ENCODE results near the gene PTPRE. TPM values are rescaled to one million over a fixed set of nuclear protein-coding genes. Genes with fewer than 3 reads are reported as not detected.

The PTPRE gene
- total and polyA plus RNA-seq, 8 donors, result 6.8 to 88.7 (median 9.3) TPM

DNA sequence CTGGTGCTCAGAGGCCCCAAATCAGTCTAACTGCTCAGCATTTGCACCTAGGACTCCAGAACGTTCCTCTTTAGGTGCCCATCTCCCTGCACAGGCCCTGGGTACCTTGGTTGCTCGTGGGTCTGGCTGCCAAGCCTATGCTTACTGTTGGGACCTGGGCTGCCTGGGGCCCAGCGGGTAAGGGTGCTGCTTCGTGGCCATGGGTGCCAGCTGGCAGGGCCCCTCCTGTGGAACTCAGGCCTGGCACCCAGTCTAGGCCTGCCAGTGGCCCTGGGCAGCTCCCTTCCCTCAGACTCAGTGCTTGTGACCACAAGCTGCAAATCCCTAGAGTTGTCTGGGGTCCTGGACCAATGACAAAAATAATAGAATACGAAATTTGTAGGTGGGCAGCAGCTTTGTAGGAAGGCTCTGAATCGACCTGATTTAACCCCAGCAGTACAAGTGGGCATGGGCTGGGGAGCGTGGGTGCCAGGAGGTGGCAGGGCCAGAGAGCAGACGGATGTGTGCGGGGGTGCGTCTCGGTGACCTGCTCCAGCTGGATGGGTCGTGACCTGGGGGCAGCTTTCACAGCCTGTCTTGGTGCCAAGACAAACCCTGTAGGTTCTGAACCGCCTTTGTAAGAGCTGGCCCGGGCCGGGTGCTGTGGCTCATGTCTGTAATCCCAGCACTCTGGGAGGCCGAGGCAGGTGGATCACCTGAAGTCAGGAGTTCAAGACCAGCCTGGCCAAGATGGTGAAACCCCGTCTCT, 149.6 kb downstream of the PTPRE start:
- Histone ChIP-seq H3K9me3 (no peaks in the 10 kb centered on the region), H3K36me3 (peaks cover 0 to 96% of the 10 kb centered on the region in 2 donors), H3K4me3 (no peak overlapping the region), H3K4me1 (peaks cover 0 to 90% of the 10 kb centered on the region in 2 donors), H3K27me3 (no peaks in the 10 kb centered on the region), H3K27ac (no peak overlapping the region)
- intact Hi-C loops (cut with DNase I), result no loop called here
- peak in 1 of 4 donors; percentile 30 for DNase-seq
- TF ChIP-seq, protein P1, sequence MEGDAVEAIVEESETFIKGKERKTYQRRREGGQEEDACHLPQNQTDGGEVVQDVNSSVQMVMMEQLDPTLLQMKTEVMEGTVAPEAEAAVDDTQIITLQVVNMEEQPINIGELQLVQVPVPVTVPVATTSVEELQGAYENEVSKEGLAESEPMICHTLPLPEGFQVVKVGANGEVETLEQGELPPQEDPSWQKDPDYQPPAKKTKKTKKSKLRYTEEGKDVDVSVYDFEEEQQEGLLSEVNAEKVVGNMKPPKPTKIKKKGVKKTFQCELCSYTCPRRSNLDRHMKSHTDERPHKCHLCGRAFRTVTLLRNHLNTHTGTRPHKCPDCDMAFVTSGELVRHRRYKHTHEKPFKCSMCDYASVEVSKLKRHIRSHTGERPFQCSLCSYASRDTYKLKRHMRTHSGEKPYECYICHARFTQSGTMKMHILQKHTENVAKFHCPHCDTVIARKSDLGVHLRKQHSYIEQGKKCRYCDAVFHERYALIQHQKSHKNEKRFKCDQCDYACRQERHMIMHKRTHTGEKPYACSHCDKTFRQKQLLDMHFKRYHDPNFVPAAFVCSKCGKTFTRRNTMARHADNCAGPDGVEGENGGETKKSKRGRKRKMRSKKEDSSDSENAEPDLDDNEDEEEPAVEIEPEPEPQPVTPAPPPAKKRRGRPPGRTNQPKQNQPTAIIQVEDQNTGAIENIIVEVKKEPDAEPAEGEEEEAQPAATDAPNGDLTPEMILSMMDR (IDR thresholded peaks at IDR 0.05), result no peak
- ATAC-seq, result no peak

DNA sequence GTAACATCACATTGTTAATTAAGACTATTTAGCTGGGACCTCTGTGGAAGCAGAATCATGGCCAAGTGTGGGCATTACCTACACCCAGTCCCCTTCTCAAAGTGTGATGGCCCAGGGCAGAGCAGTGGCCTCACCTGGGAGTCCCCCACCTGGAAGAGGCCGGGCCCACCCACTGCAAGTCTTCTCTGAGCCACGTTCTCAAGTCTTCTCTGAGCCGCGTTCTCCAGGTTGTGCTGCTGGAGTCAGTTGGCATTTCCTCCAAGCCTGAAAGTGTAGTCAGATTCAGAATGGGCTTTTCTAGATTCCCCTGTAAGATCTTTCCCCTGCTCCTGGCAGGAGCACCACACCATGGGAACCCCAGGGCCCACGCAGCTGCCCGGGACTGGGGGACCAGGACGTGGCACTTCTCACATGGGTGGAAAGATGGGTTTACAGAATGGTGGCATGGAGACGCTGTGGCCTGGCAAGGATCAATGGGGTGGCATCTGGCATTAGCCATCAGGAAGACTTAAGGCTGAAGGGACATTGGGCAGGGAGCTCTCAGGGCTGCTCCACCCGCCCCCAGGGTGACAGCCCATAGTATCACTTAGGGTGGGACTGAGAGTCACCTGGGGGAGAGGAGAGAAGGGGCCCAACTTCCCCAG, 151.3 kb downstream of the PTPRE start:
- TF ChIP-seq, protein P1 (IDR thresholded peaks at IDR 0.05), result no peak
- Histone ChIP-seq H3K4me1 (peaks cover under 1 to 90% of the 10 kb centered on the region in 2 donors), H3K9me3 (no peaks in the 10 kb centered on the region), H3K4me3 (no peak overlapping the region), H3K27me3 (no peaks in the 10 kb centered on the region), H3K27ac (peak overlapping the region in 1 of 2 donors; percentile 15), H3K36me3 (peaks cover 0 to 92% of the 10 kb centered on the region in 2 donors)
- intact Hi-C loops (cut with DNase I), result no loop called here
- DNase-seq (peak in 1 of 4 donors; percentile 28), ATAC-seq (no peak)

DNA sequence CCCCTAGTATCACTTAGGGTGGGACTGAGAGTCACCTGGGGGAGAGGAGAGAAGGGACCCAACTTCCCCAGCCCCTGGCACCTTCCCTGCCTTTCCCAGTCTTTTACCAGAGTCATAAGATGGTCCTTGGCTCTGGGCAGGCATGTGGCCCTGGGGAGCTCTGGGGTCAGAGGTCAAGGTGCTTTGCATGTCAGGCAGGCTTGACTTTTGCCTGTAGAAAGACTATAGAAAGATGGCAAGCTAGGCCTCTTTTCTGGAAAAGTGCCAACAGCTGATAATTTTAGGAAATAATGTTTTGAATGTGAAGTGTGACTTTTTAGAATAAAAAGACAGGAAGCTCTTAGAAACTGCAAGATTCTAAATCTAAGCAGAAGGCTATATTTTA, 151.8 kb downstream of the PTPRE start:
- DNase-seq, result peak in 1 of 4 donors; percentile 22
- TF ChIP-seq, protein P1 (IDR thresholded peaks at IDR 0.05), result no peak
- Histone ChIP-seq H3K27me3 (no peaks in the 10 kb centered on the region), H3K4me3 (no peak overlapping the region), H3K9me3 (no peaks in the 10 kb centered on the region), H3K36me3 (peaks cover 0 to 90% of the 10 kb centered on the region in 2 donors), H3K4me1 (peaks cover 5 to 90% of the 10 kb centered on the region in 2 donors), H3K27ac (peak overlapping the region in 1 of 2 donors; percentile 49)
- intact Hi-C loops (cut with DNase I), result no loop called here
- ATAC-seq, result no peak

DNA sequence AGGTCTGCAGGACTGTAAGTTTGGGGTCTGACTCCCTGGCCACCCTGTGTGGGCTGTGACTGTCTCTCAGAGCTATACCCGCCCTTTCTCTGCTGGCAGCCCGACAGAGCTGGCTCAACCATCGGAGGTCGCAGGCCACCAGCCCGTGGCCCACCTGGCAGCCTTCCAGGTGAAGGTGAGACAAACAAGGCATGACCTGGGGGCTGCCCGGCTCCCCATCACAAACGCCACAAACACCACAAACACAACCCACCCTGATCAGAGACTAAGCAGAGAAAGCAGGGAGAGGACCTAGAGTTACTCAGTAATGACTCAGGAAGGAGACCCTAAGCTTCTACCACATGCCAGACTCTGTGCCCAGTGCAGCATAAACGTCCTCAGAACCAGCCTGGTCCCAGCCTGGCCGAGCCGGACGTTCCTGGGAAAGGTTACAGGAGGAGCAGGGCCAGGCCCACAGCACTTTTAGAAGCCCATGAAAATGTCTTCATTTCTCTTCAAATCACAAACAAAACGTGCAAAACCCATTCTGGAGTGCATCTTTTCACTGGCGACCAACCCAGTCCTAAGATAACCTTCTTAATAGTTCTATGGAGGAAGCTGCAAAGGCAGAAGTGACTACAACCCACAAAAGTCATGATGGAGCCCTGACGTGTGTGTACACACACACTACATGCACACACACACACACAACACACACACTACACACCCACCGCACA, 152.5 kb downstream of the PTPRE start:
- H3K4me1 ChIP-seq, result peaks cover 8 to 90% of the 10 kb centered on the region in 2 donors
- DNase-seq (peak in 1 of 4 donors; percentile 30), ATAC-seq (no peak)
- intact Hi-C loops (cut with DNase I), result no loop called here
- peak overlapping the region in 1 of 2 donors; percentile 49 for H3K27ac ChIP-seq
- H3K4me3 ChIP-seq, result no peak overlapping the region
- H3K36me3 ChIP-seq, result peaks cover 0 to 91% of the 10 kb centered on the region in 2 donors
- H3K27me3 ChIP-seq, result no peaks in the 10 kb centered on the region
- H3K9me3 ChIP-seq, result no peaks in the 10 kb centered on the region
- TF ChIP-seq, protein P1 (IDR thresholded peaks at IDR 0.05), result no peak

DNA sequence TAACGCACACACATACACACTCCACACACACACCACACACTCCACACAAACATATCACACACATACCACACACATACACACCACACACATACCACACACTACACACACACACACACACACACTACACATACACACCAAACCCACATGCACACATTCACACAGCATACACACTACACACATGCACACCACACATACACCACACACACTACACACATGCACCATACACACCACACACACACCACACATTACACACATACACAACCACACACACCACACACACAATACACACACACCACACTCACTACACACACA, 153.0 kb downstream of the PTPRE start:
- TF ChIP-seq, protein P1 (IDR thresholded peaks at IDR 0.05), result no peak
- H3K27me3 ChIP-seq, result no peaks in the 10 kb centered on the region
- intact Hi-C loops (cut with DNase I), result no loop called here
- no peak overlapping the region for H3K27ac ChIP-seq
- H3K36me3 ChIP-seq, result peaks cover 0 to 89% of the 10 kb centered on the region in 2 donors
- DNase-seq, result no peak
- H3K9me3 ChIP-seq, result no peaks in the 10 kb centered on the region
- ATAC-seq, result no peak
- H3K4me3 ChIP-seq, result no peak overlapping the region
- H3K4me1 ChIP-seq, result peaks cover 9 to 89% of the 10 kb centered on the region in 2 donors
